GM06990 (cell line): ENCODE results near the gene ZNF652.

Source experiments
- DNase-seq: peaks from one replicate; pipeline ENCODE4 v3.0.0-alpha.2; 2011; ENCODE audit not compliant: insufficient read length; ENCODE audit errors: extremely low read depth
- H3K27me3 ChIP-seq: replicated peaks from 2 replicates; pipeline ENCODE4 v1.6.0; 2011; ENCODE audit warnings: low read length; ENCODE audit not compliant: control insufficient read depth, insufficient read depth
- H3K36me3 ChIP-seq: 2 replicates; pipeline ENCODE4 v1.5.1; 2011; ENCODE audit warnings: low read length; ENCODE audit not compliant: control insufficient read depth, insufficient read depth
- H3K4me3 ChIP-seq: replicated peaks from 2 replicates; pipeline ENCODE4 v1.5.1; 2011; ENCODE audit warnings: low read depth, mild to moderate bottlenecking, control low read depth, low read length
- TF ChIP-seq, protein P1 (sequence below): IDR thresholded peaks from 2 replicates; pipeline ENCODE4 v1.5.1; 2011; ENCODE audit warnings: low read length, control low read depth, mild to moderate bottlenecking, inconsistent platforms; ENCODE audit not compliant: insufficient read depth, poor library complexity, severe bottlenecking

The ZNF652 gene

DNA sequence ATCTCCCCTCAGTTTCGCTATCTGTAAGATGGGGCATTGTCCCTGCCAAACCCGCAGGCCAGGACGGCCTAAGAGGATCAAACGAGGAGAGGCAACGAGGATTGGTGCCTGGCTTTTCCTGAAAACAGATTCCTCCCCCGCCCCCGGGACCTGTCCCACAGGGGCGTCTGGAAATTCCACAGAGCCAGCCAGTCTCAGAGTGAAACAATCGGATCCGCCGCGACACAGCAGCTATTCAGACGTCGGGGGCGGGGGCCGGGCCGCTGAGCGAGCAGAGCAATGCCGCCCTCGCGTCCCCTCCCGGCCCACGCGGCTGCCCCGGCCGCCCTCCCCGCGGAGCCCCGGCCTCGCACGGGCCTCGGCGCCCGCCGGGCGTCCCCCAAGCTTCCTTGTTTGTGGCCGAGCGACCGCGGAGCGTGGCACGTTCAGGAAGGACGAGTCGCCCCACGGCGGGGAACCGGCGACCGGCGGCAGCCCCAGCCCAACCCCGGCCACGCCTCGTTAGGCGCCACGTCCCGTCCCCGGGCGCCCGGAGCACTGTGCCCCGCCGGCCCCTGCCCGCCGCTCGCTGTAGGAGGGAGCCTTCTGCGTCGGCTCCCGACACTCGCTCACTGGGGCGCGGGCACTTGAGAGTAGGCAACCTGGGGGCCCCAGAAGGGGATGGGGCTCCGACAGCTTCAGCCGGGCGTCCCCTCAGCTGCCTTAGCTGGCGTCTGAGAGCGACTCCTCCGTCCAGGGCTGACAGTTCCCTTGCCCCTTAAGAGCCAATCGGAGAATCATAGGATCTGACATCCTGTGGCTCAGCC, 101.8 kb downstream of the ZNF652 start:
- Histone ChIP-seq H3K4me3 (peak overlapping the region; percentile 35), H3K36me3 (no peaks in the 10 kb centered on the region), H3K27me3 (peaks cover 1% of the 10 kb centered on the region; the same call in 1 of the 2 replicates)
- DNase-seq, result peak; percentile 43
- TF ChIP-seq, protein P1, sequence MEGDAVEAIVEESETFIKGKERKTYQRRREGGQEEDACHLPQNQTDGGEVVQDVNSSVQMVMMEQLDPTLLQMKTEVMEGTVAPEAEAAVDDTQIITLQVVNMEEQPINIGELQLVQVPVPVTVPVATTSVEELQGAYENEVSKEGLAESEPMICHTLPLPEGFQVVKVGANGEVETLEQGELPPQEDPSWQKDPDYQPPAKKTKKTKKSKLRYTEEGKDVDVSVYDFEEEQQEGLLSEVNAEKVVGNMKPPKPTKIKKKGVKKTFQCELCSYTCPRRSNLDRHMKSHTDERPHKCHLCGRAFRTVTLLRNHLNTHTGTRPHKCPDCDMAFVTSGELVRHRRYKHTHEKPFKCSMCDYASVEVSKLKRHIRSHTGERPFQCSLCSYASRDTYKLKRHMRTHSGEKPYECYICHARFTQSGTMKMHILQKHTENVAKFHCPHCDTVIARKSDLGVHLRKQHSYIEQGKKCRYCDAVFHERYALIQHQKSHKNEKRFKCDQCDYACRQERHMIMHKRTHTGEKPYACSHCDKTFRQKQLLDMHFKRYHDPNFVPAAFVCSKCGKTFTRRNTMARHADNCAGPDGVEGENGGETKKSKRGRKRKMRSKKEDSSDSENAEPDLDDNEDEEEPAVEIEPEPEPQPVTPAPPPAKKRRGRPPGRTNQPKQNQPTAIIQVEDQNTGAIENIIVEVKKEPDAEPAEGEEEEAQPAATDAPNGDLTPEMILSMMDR, result no peak

DNA sequence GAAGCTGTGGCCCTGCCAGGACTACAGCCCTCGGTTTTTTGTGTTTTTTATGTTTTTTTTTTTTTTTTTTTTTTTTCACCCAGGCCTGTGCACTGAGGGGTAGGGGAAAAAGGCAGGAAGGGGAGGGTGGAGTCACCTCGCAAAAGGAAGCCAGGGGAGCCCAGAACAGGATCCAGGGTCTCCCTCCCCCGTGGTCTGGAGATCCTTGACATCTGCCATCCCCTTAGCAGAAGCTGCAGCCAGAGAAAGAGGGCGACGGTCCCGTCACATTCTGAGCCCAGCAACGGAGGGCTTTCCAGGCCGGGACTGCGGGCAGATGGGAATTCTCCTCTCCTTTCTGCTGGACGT, 102.4 kb downstream of the ZNF652 start:
- Histone ChIP-seq H3K4me3 (peak overlapping the region; percentile 35), H3K27me3 (peaks cover 1% of the 10 kb centered on the region; the same call in 1 of the 2 replicates), H3K36me3 (no peaks in the 10 kb centered on the region)
- no peak for DNase-seq
- TF ChIP-seq, protein P1, result no peak

DNA sequence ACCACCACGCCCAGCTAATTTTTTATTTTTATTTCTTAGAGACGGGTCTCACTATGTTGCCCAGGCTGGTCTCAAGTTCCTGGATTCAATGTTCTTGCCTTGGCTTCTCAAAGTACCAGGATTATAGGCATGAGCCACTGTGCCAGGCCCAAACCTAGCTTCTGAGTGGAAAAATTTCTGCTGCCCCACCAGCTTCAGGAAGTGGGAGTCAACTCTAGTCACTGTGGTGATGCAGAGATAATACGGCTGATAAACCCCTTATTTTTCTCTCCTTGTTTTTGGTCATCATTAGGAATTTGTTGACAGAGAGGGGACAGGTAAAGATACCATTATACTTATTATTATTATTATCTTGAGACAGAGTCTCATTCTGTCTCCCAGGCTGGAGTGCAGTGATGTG, 103.7 kb downstream of the ZNF652 start:
- no peaks in the 10 kb centered on the region for H3K36me3 ChIP-seq
- no peak overlapping the region for H3K4me3 ChIP-seq
- H3K27me3 ChIP-seq, result peaks cover 1% of the 10 kb centered on the region; the same call in 1 of the 2 replicates
- TF ChIP-seq, protein P1, result no peak
- no peak for DNase-seq

DNA sequence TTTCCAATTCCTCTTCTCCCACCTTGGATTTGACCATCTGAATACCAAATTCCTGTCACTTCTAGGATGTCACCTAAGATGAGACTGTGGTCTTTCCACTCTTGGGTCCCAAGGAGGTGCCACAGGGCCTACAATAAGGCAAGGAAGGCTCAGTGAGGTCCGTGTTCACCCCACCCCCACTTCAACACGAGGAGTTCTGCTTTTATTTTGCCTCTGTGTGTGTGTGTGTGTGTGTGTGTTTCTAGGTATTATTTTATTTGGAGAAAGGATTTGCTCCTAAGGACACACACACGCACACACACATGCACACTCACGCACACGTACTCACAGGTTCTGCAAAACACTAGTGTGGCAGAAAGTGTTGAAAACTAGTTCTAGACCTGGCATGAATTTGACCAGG, 106.9 kb downstream of the ZNF652 start:
- TF ChIP-seq, protein P1, result no peak
- Histone ChIP-seq H3K36me3 (no peaks in the 10 kb centered on the region), H3K27me3 (no peaks in the 10 kb centered on the region), H3K4me3 (no peak overlapping the region)
- DNase-seq, result no peak

DNA sequence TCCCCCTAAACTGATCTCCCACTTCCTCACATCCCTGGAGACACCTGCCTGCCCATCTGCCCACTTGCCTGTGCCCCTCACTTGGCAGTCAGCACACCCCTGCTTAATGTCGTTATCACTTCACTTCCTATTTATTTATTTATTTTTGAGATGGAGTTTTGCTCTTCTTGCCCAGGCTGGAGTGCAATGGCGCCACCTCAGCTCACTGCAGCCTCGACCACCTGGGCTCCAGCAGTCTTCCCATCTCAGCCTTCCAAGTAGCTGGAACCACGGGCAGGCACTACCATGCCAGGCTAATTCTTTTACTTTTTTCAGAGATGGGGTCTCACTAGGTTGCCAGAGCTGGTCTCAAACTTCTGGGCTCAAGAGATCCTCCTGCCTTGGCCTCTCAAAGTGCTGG, 108.0 kb downstream of the ZNF652 start:
- Histone ChIP-seq H3K36me3 (no peaks in the 10 kb centered on the region), H3K4me3 (no peak overlapping the region), H3K27me3 (no peaks in the 10 kb centered on the region)
- TF ChIP-seq, protein P1, result no peak
- DNase-seq, result no peak

DNA sequence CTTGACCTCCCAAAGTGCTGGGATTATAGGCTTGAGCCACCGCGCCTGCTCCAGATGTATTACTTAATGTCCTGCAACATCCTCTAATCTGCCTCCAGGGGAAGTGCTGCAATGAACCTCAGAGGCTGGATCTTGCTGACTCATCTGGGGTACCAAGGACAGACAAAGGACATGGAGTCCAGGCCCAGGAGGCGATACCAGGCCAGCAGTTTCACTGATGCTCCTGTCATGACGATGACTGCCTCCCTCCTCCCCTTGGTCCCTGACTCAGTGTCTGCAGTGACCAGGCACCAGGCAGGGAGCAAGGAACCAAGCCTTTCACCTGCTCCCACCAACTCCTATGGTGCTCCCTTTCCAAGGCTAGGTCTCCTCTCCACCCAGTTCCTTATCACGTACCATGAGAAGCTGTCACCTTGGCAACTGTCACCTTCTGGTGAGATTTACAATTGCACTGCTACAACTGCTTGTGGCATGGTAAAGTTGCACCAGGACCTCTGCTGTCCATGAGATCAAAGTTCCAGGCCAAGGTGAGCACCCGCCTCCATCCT, 109.8 kb downstream of the ZNF652 start:
- DNase-seq, result no peak
- H3K36me3 ChIP-seq, result no peaks in the 10 kb centered on the region
- TF ChIP-seq, protein P1, result no peak
- no peak overlapping the region for H3K4me3 ChIP-seq
- H3K27me3 ChIP-seq, result peaks cover 1% of the 10 kb centered on the region; the same call in 1 of the 2 replicates
